GM18861 (cell line): Measurements from ENCODE around the gene LGALSL.

Source experiments
- ATAC-seq: cut with Tn5 transposase; IDR thresholded peaks from one replicate; pipeline ENCODE4 v1.9.1; 2021; ENCODE audit not compliant: unreplicated experiment

The LGALSL gene

GRCh38 chr2:64453770-64454385, at the start of gene LGALSL:
LGALSL (plus strand) TSS chr2:64454162; CDS start chr2:64454546, 384 bp downstream.
- no peak for ATAC-seq

DNA sequence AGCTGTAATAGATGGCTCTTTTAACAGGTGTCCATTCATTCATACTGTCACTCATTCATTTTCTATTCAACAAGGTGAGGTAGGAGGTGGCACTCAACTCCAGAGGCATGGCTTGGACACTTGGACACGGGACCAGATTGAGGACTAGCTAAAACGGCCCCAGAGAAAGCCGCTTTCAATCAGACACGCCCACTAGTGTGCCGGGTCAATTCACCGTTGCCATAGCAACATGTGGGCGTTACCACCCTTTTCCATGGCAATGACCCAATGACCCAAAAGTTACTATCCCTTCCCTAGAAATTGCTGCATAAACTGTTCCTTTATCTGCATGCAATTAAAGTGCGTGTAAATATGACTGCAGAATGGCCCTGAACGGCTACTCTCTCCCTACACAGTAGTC, 49.2 kb upstream of the LGALSL start:
- ATAC-seq, result no peak

DNA sequence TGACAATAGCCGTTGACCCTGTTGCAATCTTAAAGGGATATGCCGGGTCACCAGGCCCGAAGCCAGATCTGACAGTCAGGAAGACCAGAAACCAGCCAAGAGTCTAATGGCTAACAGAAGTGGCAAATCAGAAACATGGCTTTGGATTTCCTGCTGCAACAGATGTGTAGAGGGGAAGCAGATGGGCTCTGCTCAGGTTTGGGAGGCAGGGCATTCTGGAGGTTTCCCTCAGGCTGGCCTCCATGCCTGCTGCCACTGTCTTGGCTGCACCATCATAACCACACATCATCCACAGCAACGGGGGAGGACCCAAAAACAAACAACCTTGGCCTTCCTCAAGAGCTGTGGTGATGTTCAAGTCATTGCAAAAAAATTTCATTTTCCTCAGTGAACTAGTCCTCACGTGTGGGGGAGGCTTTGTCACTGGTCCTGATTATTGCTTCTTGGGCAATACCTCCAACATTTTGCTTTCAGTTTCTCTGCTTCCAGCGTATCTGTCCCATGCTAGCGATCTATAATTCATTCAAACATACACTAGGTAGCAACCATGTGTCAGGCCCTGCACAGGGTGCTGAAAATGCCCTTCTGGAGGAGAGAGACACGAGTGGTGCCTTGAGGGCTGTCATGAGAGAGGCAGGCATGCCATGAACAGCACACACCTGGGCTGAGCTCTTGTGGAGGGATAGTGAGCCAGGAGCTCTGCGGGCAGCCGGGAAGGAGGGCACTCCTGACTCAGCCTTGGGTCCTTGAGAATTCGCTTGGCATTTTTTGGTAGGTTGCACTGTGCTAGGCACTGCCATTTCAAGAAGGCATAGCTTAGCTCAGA, 48.2 kb upstream of the LGALSL start:
- no peak for ATAC-seq

DNA sequence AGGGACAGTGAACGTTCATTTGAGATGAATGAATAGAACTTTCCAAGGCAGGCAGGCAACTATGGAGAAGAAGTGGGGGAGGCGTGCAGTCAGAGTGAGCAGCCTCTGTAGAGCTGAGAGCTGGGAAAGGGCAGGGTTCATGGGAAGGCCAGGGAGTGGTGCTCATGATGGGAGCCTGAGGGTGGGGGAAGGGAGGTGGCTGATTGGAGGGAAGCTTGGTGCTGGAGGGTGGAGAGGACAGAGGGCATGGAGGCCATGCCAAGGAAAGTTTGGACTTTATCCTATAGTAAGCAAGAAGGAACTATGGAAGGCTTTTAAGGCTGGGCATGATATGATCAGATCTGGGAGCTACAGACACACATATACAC, 47.6 kb upstream of the LGALSL start:
- ATAC-seq, result no peak

- ATAC-seq, result no peak
Observed at GRCh38 chr2:64408031-64408430, 45.9 kb upstream of the LGALSL start.

DNA sequence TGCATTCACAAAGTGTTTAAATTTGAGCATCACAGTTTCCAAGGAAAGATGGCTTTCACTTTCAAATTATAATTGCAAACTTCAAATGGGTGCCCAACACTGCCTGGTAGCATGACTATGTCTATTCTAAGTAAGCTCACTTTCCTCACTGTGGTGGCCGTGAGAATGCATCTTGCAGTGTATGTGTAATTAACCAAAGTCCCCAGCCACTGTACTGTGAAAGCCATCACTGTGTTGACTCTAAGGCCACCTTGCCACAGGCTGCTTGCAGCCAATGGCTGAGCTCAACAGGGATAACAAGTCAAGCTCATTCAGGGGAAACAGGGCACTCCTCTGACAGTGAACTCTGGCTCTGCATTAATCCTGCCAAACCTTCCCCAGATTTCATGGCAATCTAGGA, 43.3 kb upstream of the LGALSL start:
- no peak for ATAC-seq

- ATAC-seq, result no peak
Observed at GRCh38 chr2:64412671-64413070, 41.3 kb upstream of the LGALSL start.

DNA sequence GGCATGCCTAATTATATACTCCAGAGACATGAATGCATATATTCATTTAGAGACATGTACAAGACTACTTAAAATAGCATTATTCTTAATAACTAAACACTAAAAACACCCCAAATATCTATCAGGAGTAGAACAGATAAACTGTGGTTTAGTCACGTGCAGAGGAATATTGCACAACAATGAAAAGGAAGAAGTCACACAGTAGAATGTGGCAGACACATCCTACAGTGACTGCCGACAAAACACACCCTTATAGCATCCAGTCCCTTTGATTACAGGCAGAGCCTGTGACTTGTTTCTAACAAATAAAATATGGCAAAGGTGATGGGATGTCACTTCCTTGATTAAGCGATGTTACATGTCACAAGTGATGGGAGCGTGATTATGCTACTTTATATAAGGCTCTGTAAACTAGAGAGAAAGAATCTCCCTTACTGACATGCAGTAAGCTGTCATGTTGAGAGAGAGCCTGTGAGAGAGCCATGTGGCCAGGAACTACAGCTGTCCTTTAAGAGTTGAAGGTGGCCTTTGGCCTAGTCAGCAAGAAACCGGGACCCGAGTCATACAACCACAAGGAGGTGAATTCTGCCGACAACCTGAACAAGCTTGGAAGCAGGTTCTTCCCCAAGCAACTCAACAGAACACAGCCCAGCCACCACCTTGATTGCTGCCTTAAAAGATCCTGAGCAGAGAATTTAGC, 39.1 kb upstream of the LGALSL start:
- ATAC-seq, result no peak

DNA sequence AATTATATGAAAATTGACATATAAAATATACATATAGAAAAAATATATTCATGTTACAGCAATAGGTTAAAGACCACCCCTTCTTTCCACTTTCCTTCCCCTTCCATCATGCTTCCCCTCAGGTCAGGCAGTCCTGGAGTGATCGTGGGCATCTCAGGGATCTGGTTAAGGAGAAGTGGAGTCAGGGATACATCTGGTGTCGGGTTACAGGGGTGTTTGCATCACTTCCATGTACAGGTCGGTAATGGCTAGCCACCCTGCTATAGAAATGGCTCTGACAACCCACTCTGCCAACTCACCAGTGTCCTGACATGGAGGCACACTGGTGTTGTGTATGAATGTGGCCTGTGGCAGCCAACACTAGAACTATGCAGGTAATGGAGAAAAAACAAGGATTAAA, 36.3 kb upstream of the LGALSL start:
- no peak for ATAC-seq

DNA sequence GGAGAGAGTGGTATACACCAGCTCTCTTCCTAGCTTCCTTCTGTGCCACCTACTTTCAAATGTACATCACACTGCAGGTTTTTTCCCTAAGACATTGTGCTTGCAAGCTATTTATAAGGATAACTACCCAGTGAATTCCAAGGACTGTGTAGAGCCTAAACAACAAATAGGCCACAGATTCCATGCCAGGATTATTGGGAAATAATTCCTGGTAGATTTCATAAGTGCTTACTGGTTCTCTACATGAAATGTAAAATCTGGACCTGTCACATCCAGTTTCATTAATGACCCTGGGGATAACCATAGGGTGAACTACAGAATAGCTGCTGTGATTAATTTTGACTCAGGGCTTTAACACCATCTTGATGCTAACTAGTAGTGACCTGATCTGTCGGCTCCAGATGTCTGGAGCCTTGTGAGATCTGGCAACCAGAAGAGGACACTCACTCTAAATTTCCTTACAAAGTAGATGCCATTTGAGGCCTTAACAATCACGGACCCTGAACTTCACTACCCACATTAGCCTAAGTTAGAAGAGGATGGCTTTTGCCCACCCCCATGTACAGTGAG, 34.3 kb upstream of the LGALSL start:
- no peak for ATAC-seq

DNA sequence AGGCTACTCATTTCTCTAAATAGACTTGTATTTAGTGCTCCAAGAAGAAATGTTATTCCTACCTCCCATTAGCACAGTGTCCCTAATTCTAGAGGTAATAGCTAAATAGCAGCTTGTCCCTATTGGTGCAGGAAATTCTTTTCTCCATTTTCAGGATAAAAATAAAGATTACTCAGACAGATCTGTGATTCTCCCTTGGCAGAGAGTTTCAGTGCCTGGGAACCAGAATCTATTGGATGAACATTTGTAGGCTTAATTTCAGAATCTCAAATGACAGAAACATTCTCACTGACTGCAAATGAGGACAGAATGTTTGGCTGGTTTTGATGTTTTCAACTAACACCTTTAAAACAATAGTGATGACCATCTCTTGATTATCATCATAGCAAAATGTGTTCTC, 33.3 kb upstream of the LGALSL start:
- no peak for ATAC-seq

GRCh38 chr2:64421201-64421600, 32.8 kb upstream of the LGALSL start:
- ATAC-seq, result no peak

GRCh38 chr2:64422466-64422865, 31.5 kb upstream of the LGALSL start:
- no peak for ATAC-seq

DNA sequence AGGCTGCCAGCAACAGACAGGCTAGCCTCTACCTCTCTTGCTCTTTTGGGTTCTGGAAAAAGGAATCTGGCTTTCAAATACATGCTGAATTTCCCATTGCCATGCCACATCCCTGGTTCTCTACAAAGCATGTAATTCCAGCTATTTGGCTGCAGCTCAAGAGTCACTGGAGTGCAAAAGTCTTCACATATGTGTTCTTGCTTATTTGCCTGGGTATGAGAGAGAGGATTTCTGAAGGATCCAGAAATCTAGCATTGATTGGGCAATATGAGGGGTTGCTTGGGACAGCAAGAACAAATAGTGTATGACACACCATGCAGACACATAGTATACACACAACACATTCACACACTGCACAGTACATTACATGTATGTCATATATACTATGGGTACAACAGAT, 30.7 kb upstream of the LGALSL start:
- ATAC-seq, result no peak

- no peak for ATAC-seq
Observed at GRCh38 chr2:64424416-64424987, 29.5 kb upstream of the LGALSL start.

DNA sequence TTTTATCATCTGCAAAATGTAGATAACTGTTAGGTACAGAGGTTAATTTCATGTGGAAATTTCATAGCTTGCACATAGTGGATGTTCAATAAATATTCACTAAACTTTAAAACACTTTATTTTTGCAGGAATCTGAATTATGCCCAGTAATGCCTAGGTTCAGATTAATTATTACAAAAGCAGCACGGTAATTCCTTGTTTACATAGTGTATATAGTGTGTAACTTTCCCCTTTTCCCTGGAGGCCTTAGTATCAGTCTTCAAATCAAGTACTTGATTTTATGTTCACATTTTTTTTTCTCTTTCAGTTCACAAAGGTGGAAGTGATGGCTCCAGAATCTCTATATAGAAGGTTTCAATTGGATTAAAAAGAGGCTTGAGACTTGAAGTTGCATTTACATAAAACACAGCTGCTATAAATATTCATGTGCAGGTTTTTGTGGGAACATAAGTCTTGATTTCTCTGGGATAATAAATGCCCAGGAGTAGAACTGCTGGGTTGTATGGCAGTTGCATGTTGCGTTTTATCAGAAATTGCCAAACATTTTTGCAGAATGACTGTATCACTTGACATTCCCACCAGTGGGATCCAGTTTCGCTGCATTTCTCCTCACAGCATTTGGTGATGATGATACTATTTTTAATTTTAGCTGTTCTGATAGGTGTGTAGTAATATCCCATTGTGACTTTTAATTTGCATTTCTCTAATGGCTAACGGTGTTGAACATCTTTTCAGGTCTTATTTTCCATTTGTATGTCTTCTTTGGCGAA, 27.6 kb upstream of the LGALSL start:
- ATAC-seq, result no peak

DNA sequence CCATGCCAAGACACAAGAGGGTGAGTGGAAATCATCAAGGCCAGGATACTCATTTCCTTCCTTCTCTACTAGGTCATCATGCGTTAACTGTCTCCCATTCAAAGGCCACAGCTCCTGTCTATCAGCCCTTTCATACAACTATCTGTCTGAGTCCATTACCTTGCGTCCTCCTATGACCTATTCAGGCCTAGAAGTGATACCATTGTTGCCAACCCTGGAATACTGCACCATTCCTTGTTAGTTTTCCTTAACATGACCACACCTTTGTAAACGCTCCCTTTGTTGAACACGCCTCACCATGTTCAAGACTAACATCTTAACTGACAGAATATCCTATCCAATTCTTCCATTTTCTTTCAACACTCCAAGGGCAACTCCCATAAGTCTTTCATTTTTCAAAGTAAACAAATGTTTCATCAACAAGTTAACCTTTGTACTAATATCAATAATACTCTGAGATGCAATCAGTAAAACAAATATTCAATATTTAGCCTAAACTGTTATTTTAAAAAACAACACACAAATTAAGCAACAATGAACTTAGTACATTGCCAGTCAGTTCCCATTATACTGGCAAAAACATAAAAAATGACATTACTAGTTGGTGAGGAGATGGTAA, 19.8 kb upstream of the LGALSL start:
- no peak for ATAC-seq

- no peak for ATAC-seq
Observed at GRCh38 chr2:64437883-64438282, 16.1 kb upstream of the LGALSL start.

- no peak for ATAC-seq
Observed at GRCh38 chr2:64439194-64439593, 14.8 kb upstream of the LGALSL start.

GRCh38 chr2:64440843-64441242, 13.1 kb upstream of the LGALSL start:
- ATAC-seq, result no peak
